SK-N-MC (cell line): ENCODE data around the gene RGS6.

Source experiments
- DNase-seq: peaks from one replicate; pipeline ENCODE4 v3.0.0-alpha.2; 2011; ENCODE audit warnings: low read depth, low spot score
- H3K27ac ChIP-seq: fragments of 200-600 bp; sonication (generic); 2 replicates; pipeline ENCODE4 v1.5.1; 2016; ENCODE audit warnings: mixed run types
- H3K36me3 ChIP-seq: fragments of 200-600 bp; sonication (generic); 2 replicates; pipeline ENCODE4 v1.6.1; 2017; ENCODE audit warnings: antibody characterized with exemption, low read length, mixed read lengths; ENCODE audit not compliant: insufficient read depth
- H3K4me3 ChIP-seq: fragments of 200-600 bp; sonication (generic); 2 replicates; pipeline ENCODE4 v1.5.1; 2016
- H3K9ac ChIP-seq: fragments of 200-600 bp; sonication (generic); 2 replicates; pipeline ENCODE4 v1.8.0; 2017; ENCODE audit warnings: mixed run types, mixed read lengths; ENCODE audit not compliant: insufficient read length
- H3K9me3 ChIP-seq: fragments of 200-600 bp; sonication (generic); 2 replicates; pipeline ENCODE4 v1.6.1; 2017; ENCODE audit warnings: low read depth, mild to moderate bottlenecking, antibody characterized with exemption, low read length, moderate library complexity, mixed read lengths
- EZH2 ChIP-seq: fragments of 200-600 bp; sonication (generic); IDR thresholded peaks from one replicate; pipeline ENCODE4 v1.6.1; 2017; ENCODE audit warnings: antibody characterized with exemption
- FOXP2 ChIP-seq: optimal IDR thresholded peaks from 2 replicates; pipeline ENCODE3; 2011; ENCODE audit warnings: mild to moderate bottlenecking, moderate library complexity; ENCODE audit not compliant: insufficient read depth; ENCODE audit errors: extremely low read length, control extremely low read depth
- POLR2AphosphoS5 ChIP-seq: IDR thresholded peaks from 2 replicates; pipeline ENCODE4 v1.6.1; 2012; ENCODE audit warnings: mild to moderate bottlenecking, low read depth, low read length, borderline replicate concordance

RGS6 gene

GRCh38 chr14:72301352-72301751 is 369.1 kb downstream of the RGS6 start:
- Histone ChIP-seq H3K9ac (no peak overlapping the region), H3K4me3 (no peak overlapping the region), H3K9me3 (no peaks in the 10 kb centered on the region), H3K27ac (no peak overlapping the region), H3K36me3 (no peaks in the 10 kb centered on the region)
- TF ChIP-seq EZH2 = no peak
- no peak for TF ChIP-seq POLR2AphosphoS5
- no peak for TF ChIP-seq FOXP2
- DNase-seq = no peak

- H3K9ac ChIP-seq = no peak overlapping the region
- no peak for TF ChIP-seq FOXP2
- TF ChIP-seq POLR2AphosphoS5 = no peak
- TF ChIP-seq EZH2 = no peak
- no peak overlapping the region for H3K4me3 ChIP-seq
- no peaks in the 10 kb centered on the region for H3K36me3 ChIP-seq
- no peak for DNase-seq
- no peak overlapping the region for H3K27ac ChIP-seq
- no peaks in the 10 kb centered on the region for H3K9me3 ChIP-seq
Measured at GRCh38 chr14:72303930-72304329, 371.7 kb downstream of the RGS6 start.

DNA sequence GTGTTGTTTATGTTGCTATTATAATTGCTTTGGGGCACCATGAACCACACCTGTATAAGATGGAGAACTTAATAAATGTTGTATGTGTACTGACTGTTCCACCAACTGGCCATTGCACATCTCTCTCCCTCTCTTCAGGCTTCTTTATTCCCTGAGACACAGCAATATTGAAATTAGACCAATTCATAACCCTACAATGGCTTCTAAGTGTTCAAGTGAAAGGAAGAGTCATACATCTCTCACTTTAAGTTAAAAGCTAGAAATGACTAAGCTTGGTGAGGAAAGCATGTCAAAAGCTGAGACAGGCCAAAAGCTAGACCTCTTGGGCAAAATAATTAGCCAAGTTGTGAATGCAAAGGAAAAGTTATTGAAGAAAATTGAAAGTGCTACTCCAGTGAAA is 373.3 kb downstream of the RGS6 start:
- TF ChIP-seq POLR2AphosphoS5 (no peak), EZH2 (no peak), FOXP2 (no peak)
- no peak overlapping the region for H3K9ac ChIP-seq
- H3K27ac ChIP-seq = no peak overlapping the region
- no peaks in the 10 kb centered on the region for H3K36me3 ChIP-seq
- H3K9me3 ChIP-seq = no peaks in the 10 kb centered on the region
- no peak for DNase-seq
- no peak overlapping the region for H3K4me3 ChIP-seq

DNA sequence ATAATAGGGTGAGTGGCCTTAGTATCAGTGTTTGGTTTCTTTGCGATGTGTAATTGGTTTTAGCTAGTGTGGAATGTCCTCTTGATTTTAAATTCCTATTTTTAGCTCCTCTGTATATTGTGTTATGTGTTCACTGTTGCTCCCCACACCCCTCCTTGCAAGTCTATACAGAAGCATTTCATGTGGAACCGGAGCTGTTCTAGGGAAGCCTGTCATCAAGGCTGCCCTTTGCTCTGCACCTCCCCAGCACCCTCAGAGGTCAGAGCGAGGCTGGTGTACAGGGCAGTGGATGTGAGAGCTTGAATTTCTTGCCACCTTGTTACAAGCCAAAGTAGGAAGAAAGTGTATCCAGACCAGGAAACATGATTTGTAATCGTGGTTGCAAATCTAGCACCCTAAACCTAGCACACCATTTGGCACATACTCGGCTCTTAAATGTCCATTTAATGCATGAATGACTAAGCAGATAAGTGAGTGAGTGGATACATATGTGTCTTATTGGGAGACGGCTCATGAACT is 376.8 kb downstream of the RGS6 start:
- DNase-seq = no peak
- Histone ChIP-seq H3K9me3 (no peaks in the 10 kb centered on the region), H3K4me3 (no peak overlapping the region), H3K36me3 (no peaks in the 10 kb centered on the region), H3K9ac (no peak overlapping the region), H3K27ac (no peak overlapping the region)
- TF ChIP-seq EZH2 = no peak
- no peak for TF ChIP-seq POLR2AphosphoS5
- no peak for TF ChIP-seq FOXP2

GRCh38 chr14:72311116-72311515 is 378.9 kb downstream of the RGS6 start:
- no peak for TF ChIP-seq POLR2AphosphoS5
- TF ChIP-seq FOXP2 = no peak
- no peak for TF ChIP-seq EZH2
- no peak for DNase-seq
- Histone ChIP-seq H3K9me3 (no peaks in the 10 kb centered on the region), H3K9ac (no peak overlapping the region), H3K36me3 (no peaks in the 10 kb centered on the region), H3K4me3 (no peak overlapping the region), H3K27ac (no peak overlapping the region)

DNA sequence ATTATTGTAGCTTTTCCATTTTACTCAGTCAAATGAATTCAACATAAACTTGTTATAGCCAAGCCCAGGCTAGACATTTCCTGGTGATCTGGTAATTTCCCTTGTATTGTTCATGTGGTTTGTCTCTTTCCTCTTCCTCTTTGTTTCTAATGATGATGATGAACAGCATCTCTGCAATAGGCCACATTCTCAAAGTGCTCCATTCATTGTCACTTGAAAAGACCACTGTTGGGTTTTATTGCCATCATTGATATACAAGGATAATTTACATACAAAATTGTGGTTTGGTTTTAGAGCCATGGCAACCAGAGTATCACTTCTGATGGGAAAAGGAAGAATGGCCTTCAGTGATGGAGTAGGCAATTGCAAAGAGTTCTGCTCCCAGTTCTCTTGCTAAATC is 379.3 kb downstream of the RGS6 start:
- DNase-seq = no peak
- Histone ChIP-seq H3K4me3 (no peak overlapping the region), H3K9ac (no peak overlapping the region), H3K36me3 (no peaks in the 10 kb centered on the region), H3K9me3 (no peaks in the 10 kb centered on the region), H3K27ac (no peak overlapping the region)
- TF ChIP-seq POLR2AphosphoS5 (no peak), FOXP2 (no peak), EZH2 (no peak)

- TF ChIP-seq EZH2 (no peak), FOXP2 (no peak), POLR2AphosphoS5 (no peak)
- H3K4me3 ChIP-seq = peak overlapping the region; percentile 63
- no peaks in the 10 kb centered on the region for H3K36me3 ChIP-seq
- H3K9me3 ChIP-seq = no peaks in the 10 kb centered on the region
- DNase-seq = no peak
- H3K27ac ChIP-seq = peak overlapping the region; percentile 88
- H3K9ac ChIP-seq = no peak overlapping the region
Measured at GRCh38 chr14:72314808-72315435, 382.7 kb downstream of the RGS6 start.

- Histone ChIP-seq H3K36me3 (no peaks in the 10 kb centered on the region), H3K9ac (no peak overlapping the region), H3K4me3 (peak overlapping the region; percentile 63), H3K9me3 (no peaks in the 10 kb centered on the region), H3K27ac (peak overlapping the region; percentile 88)
- TF ChIP-seq EZH2 = no peak
- no peak for TF ChIP-seq FOXP2
- no peak for TF ChIP-seq POLR2AphosphoS5
- DNase-seq = peak; percentile 26
Measured at GRCh38 chr14:72315714-72316113, 383.5 kb downstream of the RGS6 start.

- no peak overlapping the region for H3K4me3 ChIP-seq
- TF ChIP-seq EZH2 = no peak
- TF ChIP-seq POLR2AphosphoS5 = no peak
- TF ChIP-seq FOXP2 = no peak
- H3K27ac ChIP-seq = no peak overlapping the region
- no peaks in the 10 kb centered on the region for H3K9me3 ChIP-seq
- no peaks in the 10 kb centered on the region for H3K36me3 ChIP-seq
- no peak overlapping the region for H3K9ac ChIP-seq
- no peak for DNase-seq
Measured at GRCh38 chr14:72318648-72319047, 386.4 kb downstream of the RGS6 start.
